Measurements from ENCODE around the gene LZTS2. TPM values are rescaled to one million over a fixed set of nuclear protein-coding genes. Genes with fewer than 3 reads are reported as not detected.

The LZTS2 gene
- total and polyA plus RNA-seq, 10 donors: 21.8 to 76.6 (median 54.6) TPM

DNA sequence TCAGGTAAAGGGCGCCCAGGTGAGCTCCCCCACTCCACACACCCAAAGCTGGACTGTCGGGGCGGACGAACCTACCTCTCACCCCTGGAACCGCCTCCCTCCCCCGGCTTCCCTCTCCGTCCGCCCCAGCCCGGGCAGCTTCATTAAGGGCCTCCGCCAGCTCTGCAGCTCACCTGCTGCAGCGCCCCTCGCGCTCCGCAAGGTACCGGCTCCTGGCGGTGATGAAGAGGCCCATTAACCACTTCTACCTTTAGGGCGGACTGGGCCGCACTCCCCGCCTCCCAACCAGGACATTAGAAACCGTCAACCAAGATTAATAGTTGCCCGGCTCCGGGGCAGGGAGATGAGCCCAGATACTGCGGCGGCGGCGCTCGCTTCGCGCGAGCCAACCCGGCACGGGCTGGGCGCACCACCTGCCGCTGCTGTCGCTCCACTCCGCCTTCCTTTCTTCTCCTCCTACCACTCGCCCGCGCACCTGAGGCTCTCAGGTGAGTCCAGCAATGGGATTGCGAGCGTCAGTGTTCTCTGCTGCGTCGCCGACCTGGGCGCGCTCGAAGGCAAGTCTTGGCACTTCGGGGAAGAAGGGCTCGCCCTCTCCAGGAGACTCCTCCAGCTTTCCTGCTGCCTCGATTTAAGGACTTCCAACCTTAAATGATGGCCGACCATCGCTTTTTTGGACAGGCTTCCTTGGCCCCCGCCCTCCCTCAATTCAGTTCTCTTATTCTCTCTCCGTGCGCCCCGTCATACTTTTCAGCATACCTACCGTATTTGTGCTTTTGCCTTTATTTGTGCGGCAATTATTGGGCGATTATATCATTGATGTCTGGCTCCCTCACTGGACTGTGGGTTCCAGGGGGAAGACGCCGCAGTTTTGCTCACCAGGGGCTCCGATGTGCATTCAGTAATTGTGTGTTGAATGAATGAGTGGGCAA, 48.6 kb downstream of the LZTS2 start:
- peaks cover 10 to 35% (median 20%) of the 10 kb centered on the region in 6 donors for H3K4me1 ChIP-seq
- H3K27ac ChIP-seq: no peak overlapping the region
- peaks cover 0 to 57% (median 38%) of the 10 kb centered on the region in 7 donors for H3K27me3 ChIP-seq (replicated peaks in 1 of 7)
- no peak overlapping the region for H3K4me3 ChIP-seq
- H3K36me3 ChIP-seq: no peaks in the 10 kb centered on the region
- WGBS, 5 donors: 21 to 33% (median 25%) methylated on average over 58 to 62 of the region's 62 CpGs
- TF ChIP-seq, protein P1, sequence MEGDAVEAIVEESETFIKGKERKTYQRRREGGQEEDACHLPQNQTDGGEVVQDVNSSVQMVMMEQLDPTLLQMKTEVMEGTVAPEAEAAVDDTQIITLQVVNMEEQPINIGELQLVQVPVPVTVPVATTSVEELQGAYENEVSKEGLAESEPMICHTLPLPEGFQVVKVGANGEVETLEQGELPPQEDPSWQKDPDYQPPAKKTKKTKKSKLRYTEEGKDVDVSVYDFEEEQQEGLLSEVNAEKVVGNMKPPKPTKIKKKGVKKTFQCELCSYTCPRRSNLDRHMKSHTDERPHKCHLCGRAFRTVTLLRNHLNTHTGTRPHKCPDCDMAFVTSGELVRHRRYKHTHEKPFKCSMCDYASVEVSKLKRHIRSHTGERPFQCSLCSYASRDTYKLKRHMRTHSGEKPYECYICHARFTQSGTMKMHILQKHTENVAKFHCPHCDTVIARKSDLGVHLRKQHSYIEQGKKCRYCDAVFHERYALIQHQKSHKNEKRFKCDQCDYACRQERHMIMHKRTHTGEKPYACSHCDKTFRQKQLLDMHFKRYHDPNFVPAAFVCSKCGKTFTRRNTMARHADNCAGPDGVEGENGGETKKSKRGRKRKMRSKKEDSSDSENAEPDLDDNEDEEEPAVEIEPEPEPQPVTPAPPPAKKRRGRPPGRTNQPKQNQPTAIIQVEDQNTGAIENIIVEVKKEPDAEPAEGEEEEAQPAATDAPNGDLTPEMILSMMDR (IDR thresholded peaks at IDR 0.05 in 8 of 11, conservative IDR thresholded peaks at IDR 0.05 in 3 of 11): no peak
- TF ChIP-seq POLR2AphosphoS5 (IDR thresholded peaks at IDR 0.05) (no peak), POLR2A (IDR thresholded peaks at IDR 0.05) (no peak)
- no peaks in the 10 kb centered on the region for H3K9me3 ChIP-seq
- DNase-seq: peak; percentile 70
- intact Hi-C loops (cut with DNase I; ENCODE audit: low total_unique reads): no loop called here

DNA sequence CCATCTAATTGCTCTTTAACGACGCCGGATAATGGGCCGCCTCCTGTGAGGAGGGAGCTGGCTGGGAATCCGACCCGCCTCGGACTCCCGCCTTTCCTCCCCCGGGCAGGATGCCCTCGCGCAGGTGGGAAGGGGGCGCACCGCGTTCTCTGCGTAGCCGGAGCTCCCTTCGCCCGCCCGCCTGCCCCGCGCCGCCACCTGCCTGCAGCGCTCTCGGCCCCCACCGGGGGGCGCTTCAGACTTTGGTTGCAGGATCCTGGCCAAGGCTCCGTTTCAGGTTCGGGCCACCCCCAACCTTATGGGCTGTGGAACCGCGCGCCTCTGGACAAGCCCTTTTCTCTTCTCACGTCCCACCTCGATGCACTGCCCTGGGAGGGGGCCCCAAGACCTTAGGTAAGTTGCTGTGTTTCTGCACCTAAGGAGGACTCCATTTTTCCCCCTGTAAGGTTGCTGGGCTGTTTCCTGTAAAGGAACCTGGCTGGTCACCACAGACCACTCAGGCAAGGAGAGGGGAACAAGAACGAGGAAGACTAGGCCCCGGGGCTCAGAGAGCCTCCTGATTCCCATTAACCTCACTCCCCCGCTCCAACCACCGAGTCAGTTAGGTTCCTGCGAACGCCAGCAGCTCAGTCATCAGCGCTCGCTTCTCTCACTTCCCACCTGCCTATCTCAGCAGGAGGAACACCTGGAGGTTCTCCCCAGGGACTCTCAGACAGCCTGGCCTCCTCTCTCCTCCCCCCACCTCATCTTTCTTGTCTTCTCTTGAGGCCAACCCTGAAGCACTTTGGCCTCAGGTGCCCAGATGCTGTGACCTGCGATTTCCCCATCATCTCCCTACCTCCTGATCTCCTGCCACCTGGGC, 50.8 kb downstream of the LZTS2 start:
- TF ChIP-seq POLR2AphosphoS5 (IDR thresholded peaks at IDR 0.05) (peak in 2 of 3 donors; percentile 18 to 23), POLR2A (IDR thresholded peaks at IDR 0.05) (no peak)
- TF ChIP-seq, protein P1 (IDR thresholded peaks at IDR 0.05 in 8 of 11, conservative IDR thresholded peaks at IDR 0.05 in 3 of 11): peak; percentile 60 to 97 (median 90)
- peak; percentile 92 for DNase-seq
- peaks cover 6 to 29% (median 15%) of the 10 kb centered on the region in 6 donors for H3K4me1 ChIP-seq
- H3K4me3 ChIP-seq: peak overlapping the region in 4 of 8 donors; percentile 3 to 50 (median 14)
- intact Hi-C loops (cut with DNase I; ENCODE audit: low total_unique reads): no loop called here
- H3K27me3 ChIP-seq (replicated peaks in 1 of 7): peaks cover 0 to 57% (median 38%) of the 10 kb centered on the region in 7 donors
- H3K27ac ChIP-seq: no peak overlapping the region
- no peaks in the 10 kb centered on the region for H3K9me3 ChIP-seq
- WGBS, 5 donors: 13 to 16% (median 14%) methylated on average over 32 to 42 of the region's 42 CpGs
- H3K36me3 ChIP-seq: no peaks in the 10 kb centered on the region

DNA sequence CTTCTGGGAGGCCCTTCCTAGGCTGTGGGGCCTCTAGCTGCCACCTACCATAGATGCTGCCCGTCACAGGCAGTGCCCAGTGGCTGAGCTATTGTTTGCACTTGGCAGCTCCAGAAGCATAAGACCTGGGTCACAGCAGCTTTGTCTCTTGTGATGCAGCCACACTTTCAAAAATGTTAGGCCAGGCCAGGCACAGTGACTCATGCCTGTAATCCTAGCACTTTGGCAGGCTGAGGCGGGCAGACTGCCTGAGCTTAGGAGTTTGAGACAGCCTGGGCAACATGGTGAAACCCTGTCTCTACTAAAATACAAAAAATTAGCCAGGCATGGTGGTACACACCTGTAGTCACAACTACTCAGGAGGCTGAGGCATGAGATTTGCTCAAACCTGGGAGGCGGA, 52.7 kb downstream of the LZTS2 start:
- TF ChIP-seq, protein P1 (IDR thresholded peaks at IDR 0.05 in 8 of 11, conservative IDR thresholded peaks at IDR 0.05 in 3 of 11): no peak
- TF ChIP-seq POLR2A (IDR thresholded peaks at IDR 0.05) (no peak), POLR2AphosphoS5 (IDR thresholded peaks at IDR 0.05) (no peak)
- intact Hi-C loops (cut with DNase I; ENCODE audit: low total_unique reads): no loop called here
- Histone ChIP-seq H3K4me1 (peaks cover 6 to 29% (median 15%) of the 10 kb centered on the region in 6 donors), H3K27me3 (replicated peaks in 1 of 7) (peaks cover 0 to 44% (median 36%) of the 10 kb centered on the region in 7 donors), H3K36me3 (no peaks in the 10 kb centered on the region), H3K4me3 (no peak overlapping the region), H3K9me3 (no peaks in the 10 kb centered on the region), H3K27ac (no peak overlapping the region)
- WGBS, 5 donors: 89 to 97% (median 96%) methylated on average over 2 to 3 of the region's 3 CpGs
- DNase-seq: peak; percentile 28
